ENCODE results near the gene CHI3L1. TPM values are rescaled to one million over a fixed set of nuclear protein-coding genes. Genes with fewer than 3 reads are reported as not detected.

Gene CHI3L1
- total RNA-seq, 1 experiment from 2014 or later: not detected

- Histone ChIP-seq H3K4ac (ENCODE audit: low read depth, low read length) (no peak overlapping the region), H4K5ac (ENCODE audit: insufficient read length, low read depth, low read length) (no peak overlapping the region), H3K14ac (ENCODE audit: insufficient read depth, low read length) (no peak overlapping the region), H3K27me3 (ENCODE audit: insufficient read depth, low read length) (no peaks in the 10 kb centered on the region; the same call in 1 of the 2 replicates), H3K18ac (ENCODE audit: insufficient read length, low read depth, low read length) (no peak overlapping the region), H2BK5ac (ENCODE audit: insufficient read length, low read length) (no peak overlapping the region), H4K8ac (replicated peaks; ENCODE audit: insufficient read length, low read depth, low read length) (no peak overlapping the region), H3K56ac (ENCODE audit: insufficient read length, low read depth, low read length) (no peak overlapping the region), H3K9me3 (ENCODE audit: control insufficient read depth, low read depth, low read length) (no peaks in the 10 kb centered on the region), H2AK5ac (ENCODE audit: insufficient read length, low read length) (no peak overlapping the region), H2BK12ac (ENCODE audit: insufficient read length, low read depth, low read length) (no peak overlapping the region), H3K4me1 (ENCODE audit: insufficient read depth, low read length) (peaks cover 2% of the 10 kb centered on the region; the same call in 1 of the 2 replicates), H3K27ac (ENCODE audit: insufficient read length, low read depth, low read length) (no peak overlapping the region), H2BK20ac (ENCODE audit: low read depth, low read length, poor library complexity, severe bottlenecking) (no peak overlapping the region), H3T11ph (ENCODE audit: low read length) (no peak overlapping the region), H3K23ac (ENCODE audit: insufficient read length, low read depth, low read length) (no peak overlapping the region), H2BK120ac (ENCODE audit: low read depth, low read length, poor library complexity, severe bottlenecking) (no peak overlapping the region), H4K91ac (ENCODE audit: insufficient read length, low read depth, low read length) (no peak overlapping the region), H3K4me2 (ENCODE audit: insufficient read depth, insufficient read length, low read length) (no peak overlapping the region), H3K9ac (ENCODE audit: extremely low read depth, insufficient read length, low read length) (no peak overlapping the region), H4K20me1 (ENCODE audit: control insufficient read depth, insufficient read depth, insufficient read length) (no peaks in the 10 kb centered on the region), H3K23me2 (ENCODE audit: insufficient read length, low read depth, low read length, poor library complexity, severe bottlenecking) (peaks cover 7% of the 10 kb centered on the region), H2BK15ac (ENCODE audit: low read depth, low read length) (no peak overlapping the region), H2AFZ (ENCODE audit: low read length) (no peak overlapping the region), H3K79me2 (ENCODE audit: insufficient read depth, low read length) (no peaks in the 10 kb centered on the region), H3K79me1 (ENCODE audit: insufficient read depth, low read depth, low read length, poor library complexity, severe bottlenecking) (no peaks in the 10 kb centered on the region)
- peak; percentile 16 for DNase-seq
- H3K27me3 Mint-ChIP-seq (ENCODE audit: low read depth): peaks cover 36% of the 10 kb centered on the region
- TF ChIP-seq, protein P1, sequence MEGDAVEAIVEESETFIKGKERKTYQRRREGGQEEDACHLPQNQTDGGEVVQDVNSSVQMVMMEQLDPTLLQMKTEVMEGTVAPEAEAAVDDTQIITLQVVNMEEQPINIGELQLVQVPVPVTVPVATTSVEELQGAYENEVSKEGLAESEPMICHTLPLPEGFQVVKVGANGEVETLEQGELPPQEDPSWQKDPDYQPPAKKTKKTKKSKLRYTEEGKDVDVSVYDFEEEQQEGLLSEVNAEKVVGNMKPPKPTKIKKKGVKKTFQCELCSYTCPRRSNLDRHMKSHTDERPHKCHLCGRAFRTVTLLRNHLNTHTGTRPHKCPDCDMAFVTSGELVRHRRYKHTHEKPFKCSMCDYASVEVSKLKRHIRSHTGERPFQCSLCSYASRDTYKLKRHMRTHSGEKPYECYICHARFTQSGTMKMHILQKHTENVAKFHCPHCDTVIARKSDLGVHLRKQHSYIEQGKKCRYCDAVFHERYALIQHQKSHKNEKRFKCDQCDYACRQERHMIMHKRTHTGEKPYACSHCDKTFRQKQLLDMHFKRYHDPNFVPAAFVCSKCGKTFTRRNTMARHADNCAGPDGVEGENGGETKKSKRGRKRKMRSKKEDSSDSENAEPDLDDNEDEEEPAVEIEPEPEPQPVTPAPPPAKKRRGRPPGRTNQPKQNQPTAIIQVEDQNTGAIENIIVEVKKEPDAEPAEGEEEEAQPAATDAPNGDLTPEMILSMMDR (conservative IDR thresholded peaks at IDR 0.05): no peak
- H3K4me3 Mint-ChIP-seq: no peak overlapping the region
- H3K4me1 Mint-ChIP-seq: peaks cover 29 to 30% of the 10 kb centered on the region in 2 experiments
- no peak overlapping the region; a peak in 1 of 7 replicates for H3K27ac Mint-ChIP-seq
- H3K36me3 Mint-ChIP-seq (ENCODE audit: insufficient read depth in 1 of 3, low read depth in 3 of 3): no peaks in the 10 kb centered on the region
- no peaks in the 10 kb centered on the region; a peak in 1 of 5 replicates for H3K9me3 Mint-ChIP-seq
- no CpG with 5 or more reads among the region's 9 CpGs for WGBS (ENCODE audit: extremely low coverage, insufficient read length, low lambda C conversion rate)
Measured at GRCh38 chr1:203131548-203132200, 54.8 kb downstream of the CHI3L1 start.
